SK-N-SH treated with all-trans-retinoic acid at 6 μM for 48 hours (cell line): Measurements from ENCODE around the gene SELENOT.

ENCODE experiments used
- ATAC-seq: fragments of 200-7000 bp; cut with Tn5 transposase; 3 replicates; pipeline ENCODE4 v1.9.1; 2020; ENCODE audit warnings: mild to moderate bottlenecking, moderate library complexity
- ARNTL ChIP-seq: fragments of 450-650 bp; formaldehyde crosslinking; IDR thresholded peaks from 2 replicates; pipeline ENCODE4 v1.5.0; 2020; ENCODE audit warnings: low read depth, mild to moderate bottlenecking, moderate library complexity, borderline replicate concordance
- BACH2 ChIP-seq: fragments of 250-450 bp; sonication (Bioruptor Pico); IDR thresholded peaks from 2 replicates; pipeline ENCODE4 v1.9.0; 2021; ENCODE audit warnings: mild to moderate bottlenecking, borderline replicate concordance
- CSDC2 ChIP-seq: fragments of 250-450 bp; sonication (Bioruptor Pico); IDR thresholded peaks from 2 replicates; pipeline ENCODE4 v1.5.0; 2020; ENCODE audit warnings: mild to moderate bottlenecking, moderate library complexity
- CSRNP3 ChIP-seq: fragments of 250-450 bp; sonication (Bioruptor Pico); IDR thresholded peaks from 2 replicates; pipeline ENCODE4 v1.5.1; 2021; ENCODE audit warnings: mild to moderate bottlenecking, moderate library complexity
- ESRRG ChIP-seq: fragments of 250-450 bp; sonication (Bioruptor Pico); IDR thresholded peaks from 2 replicates; pipeline ENCODE4 v1.6.1; 2021; ENCODE audit warnings: mild to moderate bottlenecking
- GLIS3 ChIP-seq: fragments of 250-450 bp; sonication (Bioruptor Pico); IDR thresholded peaks from 2 replicates; pipeline ENCODE4 v1.5.0; 2020; ENCODE audit warnings: mild to moderate bottlenecking, moderate library complexity
- ISL1 ChIP-seq: fragments of 250-450 bp; sonication (Bioruptor Pico); IDR thresholded peaks from 2 replicates; pipeline ENCODE4 v2.1.2; 2022; ENCODE audit warnings: mild to moderate bottlenecking, moderate library complexity
- OSR1 ChIP-seq: fragments of 250-450 bp; sonication (Bioruptor Pico); IDR thresholded peaks from 2 replicates; pipeline ENCODE4 v1.8.0; 2022; ENCODE audit warnings: moderate library complexity, mild to moderate bottlenecking, inconsistent platforms
- PATZ1 ChIP-seq: fragments of 250-450 bp; sonication (Bioruptor Pico); IDR thresholded peaks from 2 replicates; pipeline ENCODE4 v1.8.0; 2020; ENCODE audit warnings: mild to moderate bottlenecking, moderate library complexity, borderline replicate concordance
- POU6F1 ChIP-seq: fragments of 250-450 bp; sonication (Bioruptor Pico); IDR thresholded peaks from 2 replicates; pipeline ENCODE4 v1.8.0; 2021; ENCODE audit warnings: low read depth, mild to moderate bottlenecking, moderate library complexity, borderline replicate concordance
- PPARA ChIP-seq: fragments of 250-450 bp; sonication (Bioruptor Pico); IDR thresholded peaks from 2 replicates; pipeline ENCODE4 v1.5.0; 2020; ENCODE audit warnings: mild to moderate bottlenecking, borderline replicate concordance
- RARB ChIP-seq: fragments of 250-450 bp; sonication (Bioruptor Pico); IDR thresholded peaks from 2 replicates; pipeline ENCODE4 v1.8.0; 2021; ENCODE audit warnings: mild to moderate bottlenecking, moderate library complexity
- SNAI2 ChIP-seq: fragments of 250-450 bp; sonication (Bioruptor Pico); IDR thresholded peaks from 2 replicates; pipeline ENCODE4 v1.5.0; 2020; ENCODE audit warnings: mild to moderate bottlenecking, moderate library complexity
- TCF4 ChIP-seq: fragments of 250-450 bp; sonication (Bioruptor Pico); IDR thresholded peaks from 2 replicates; pipeline ENCODE4 v1.8.0; 2021; ENCODE audit warnings: mild to moderate bottlenecking, moderate library complexity, borderline replicate concordance
- TOX ChIP-seq: fragments of 250-450 bp; sonication (Bioruptor Pico); IDR thresholded peaks from 2 replicates; pipeline ENCODE4 v1.8.0; 2021; ENCODE audit warnings: mild to moderate bottlenecking, moderate library complexity, borderline replicate concordance
- TSHZ2 ChIP-seq: fragments of 250-450 bp; sonication (Bioruptor Pico); IDR thresholded peaks from 2 replicates; pipeline ENCODE4 v1.5.0; 2020; ENCODE audit warnings: mild to moderate bottlenecking, moderate library complexity
- ZFP3 ChIP-seq: fragments of 250-450 bp; sonication (Bioruptor Pico); IDR thresholded peaks from 2 replicates; pipeline ENCODE4 v1.5.0; 2020; ENCODE audit warnings: mild to moderate bottlenecking, moderate library complexity
- ZFP30 ChIP-seq: fragments of 450-650 bp; formaldehyde crosslinking; IDR thresholded peaks from 2 replicates; pipeline ENCODE4 v1.5.0; 2022; ENCODE audit warnings: mild to moderate bottlenecking, moderate library complexity
- ZNF565 ChIP-seq: fragments of 450-650 bp; formaldehyde crosslinking; conservative IDR thresholded peaks from 2 replicates; pipeline ENCODE4 v1.5.0; 2020; ENCODE audit warnings: low read depth, mild to moderate bottlenecking, moderate library complexity
- ZNF70 ChIP-seq: fragments of 450-650 bp; formaldehyde crosslinking; IDR thresholded peaks from 2 replicates; pipeline ENCODE4 v1.5.0; 2020; ENCODE audit warnings: mild to moderate bottlenecking, moderate library complexity
- ZNF8 ChIP-seq: fragments of 450-650 bp; formaldehyde crosslinking; IDR thresholded peaks from 2 replicates; pipeline ENCODE4 v1.5.0; 2020; ENCODE audit warnings: mild to moderate bottlenecking, moderate library complexity

SELENOT gene

GRCh38 chr3:150673966-150674365, 70.8 kb downstream of the SELENOT start:
- TF ChIP-seq TSHZ2 (CRISPR knock-in tag): no peak
- TF ChIP-seq ZFP30 (CRISPR knock-in tag): no peak
- TF ChIP-seq ESRRG (CRISPR knock-in tag): no peak
- TF ChIP-seq ZNF70: no peak
- ATAC-seq: no peak

- TF ChIP-seq BACH2 (CRISPR knock-in tag) (no peak), ZNF565 (CRISPR knock-in tag) (no peak), PATZ1 (CRISPR knock-in tag) (no peak), PPARA (no peak), ZFP30 (CRISPR knock-in tag) (no peak), ZNF70 (no peak), ZNF8 (no peak), CSDC2 (CRISPR knock-in tag) (no peak), SNAI2 (CRISPR knock-in tag) (no peak), ARNTL (CRISPR knock-in tag) (no peak), TCF4 (CRISPR knock-in tag) (no peak), ISL1 (CRISPR knock-in tag) (no peak), RARB (CRISPR knock-in tag) (no peak), CSRNP3 (CRISPR knock-in tag) (no peak), TOX (CRISPR knock-in tag) (no peak), ZFP3 (no peak), OSR1 (CRISPR knock-in tag) (no peak), POU6F1 (no peak), GLIS3 (no peak)
- ATAC-seq: no peak
Observed at GRCh38 chr3:150675587-150675986, 72.5 kb downstream of the SELENOT start.
